Smooth muscle cell (in vitro differentiated cells): ENCODE measurements around the gene MEIS3. TPM values are rescaled to one million over a fixed set of nuclear protein-coding genes. Genes with fewer than 3 reads are reported as not detected.

Experiments
- DNase-seq: peaks from one replicate; lab custom pipeline; 2025; ENCODE audit not compliant: unreplicated experiment; lab: John Stamatoyannopoulos, UW
- H2AFZ ChIP-seq: fragments of 200-600 bp; sonication (generic); 2 replicates; pipeline ENCODE4 v1.6.0; 2016; ENCODE audit warnings: antibody characterized with exemption, low read depth, mild to moderate bottlenecking
- H3F3A ChIP-seq: fragments of 200-600 bp; sonication (generic); 2 replicates; pipeline ENCODE4 v1.6.0; 2017; ENCODE audit warnings: antibody characterized with exemption, low read depth
- H3K27ac ChIP-seq: fragments of 200-600 bp; sonication (generic); 2 replicates; pipeline ENCODE4 v1.5.1; 2016; ENCODE audit warnings: low read depth, mild to moderate bottlenecking
- H3K27me3 ChIP-seq: fragments of 200-600 bp; sonication (generic); 2 replicates; pipeline ENCODE4 v1.6.1; 2016; ENCODE audit warnings: low read depth, mild to moderate bottlenecking
- H3K36me3 ChIP-seq: fragments of 200-600 bp; sonication (generic); 2 replicates; pipeline ENCODE4 v1.5.1; 2016; ENCODE audit warnings: low read depth
- H3K4me1 ChIP-seq: fragments of 200-600 bp; sonication (generic); 2 replicates; pipeline ENCODE4 v1.5.1; 2016; ENCODE audit warnings: low read depth
- H3K4me2 ChIP-seq: fragments of 200-600 bp; sonication (generic); 2 replicates; pipeline ENCODE4 v1.6.0; 2016; ENCODE audit warnings: mild to moderate bottlenecking
- H3K4me3 ChIP-seq: fragments of 200-600 bp; sonication (generic); 2 replicates; pipeline ENCODE4 v1.5.1; 2016; ENCODE audit warnings: mild to moderate bottlenecking
- H3K79me2 ChIP-seq: fragments of 200-600 bp; sonication (generic); 2 replicates; pipeline ENCODE4 v1.6.0; 2016; ENCODE audit warnings: low read depth, mild to moderate bottlenecking
- H3K9ac ChIP-seq: fragments of 200-600 bp; sonication (generic); 2 replicates; pipeline ENCODE4 v1.6.0; 2016; ENCODE audit warnings: low read depth
- H3K9me3 ChIP-seq: fragments of 200-600 bp; sonication (generic); replicated peaks from 2 replicates; pipeline ENCODE4 v1.5.1; 2016; ENCODE audit warnings: low read depth
- H4K20me1 ChIP-seq: fragments of 200-600 bp; sonication (generic); 2 replicates; pipeline ENCODE4 v1.6.0; 2016; ENCODE audit warnings: low read depth
- CTCF ChIP-seq: fragments of 200-600 bp; sonication (generic); IDR thresholded peaks from 2 replicates; pipeline ENCODE4 v1.5.1; 2017; ENCODE audit warnings: borderline replicate concordance, mild to moderate bottlenecking, antibody characterized with exemption; ENCODE audit not compliant: insufficient read depth, poor library complexity, severe bottlenecking
- WGBS: methylation state at CpG from one replicate; pipeline ENCODE4 v1.1.7; 2016; ENCODE audit warnings: low lambda C conversion rate; 5-methylcytosine and 5-hydroxymethylcytosine counted together
- polyA plus RNA-seq: library from polyadenylated mRNA; unstranded; fragments of >200 nt; fragmentation: Nextera tagmentation; extraction: Ambion mirVana; gene quantifications from 2 replicates; pipeline ENCODE4 v1.2.1, GENCODE V29; 2016
- total RNA-seq: library from RNA; depleted of rRNA; stranded (reverse); fragments of >200 nt; gene quantifications from 2 replicates; pipeline ENCODE4 v1.2.3, GENCODE V29; 2014

The MEIS3 gene
- total and polyA plus RNA-seq, 2 experiments from 2014 or later: 59.0 to 141 TPM

- 96% methylated on average over 6 of the region's 6 CpGs for WGBS
- no peak overlapping the region for H3K27ac ChIP-seq
- H3K9ac ChIP-seq: no peak overlapping the region
- H3K9me3 ChIP-seq: no peaks in the 10 kb centered on the region
- peaks cover 7% of the 10 kb centered on the region for H4K20me1 ChIP-seq
- H3K79me2 ChIP-seq: no peaks in the 10 kb centered on the region
- H3K27me3 ChIP-seq: no peaks in the 10 kb centered on the region
- no peak overlapping the region for H3K4me3 ChIP-seq
- peaks cover 20% of the 10 kb centered on the region for H3K36me3 ChIP-seq
- no peak overlapping the region for H3K4me2 ChIP-seq
- H2AFZ ChIP-seq: no peak overlapping the region
- no peaks in the 10 kb centered on the region for H3F3A ChIP-seq
- no peaks in the 10 kb centered on the region for H3K4me1 ChIP-seq
- no peak for TF ChIP-seq CTCF
- DNase-seq: no peak
These were observed 62.4 kb downstream of the MEIS3 start for GRCh38 chr19:47356900-47357299.

- Histone ChIP-seq H2AFZ (no peak overlapping the region), H3K36me3 (peaks cover 20% of the 10 kb centered on the region), H3K4me1 (peaks cover 10% of the 10 kb centered on the region), H3K79me2 (peaks cover 22% of the 10 kb centered on the region), H3K4me3 (no peak overlapping the region), H3F3A (no peaks in the 10 kb centered on the region), H3K9ac (no peak overlapping the region), H3K4me2 (no peak overlapping the region), H4K20me1 (no peaks in the 10 kb centered on the region), H3K27ac (no peak overlapping the region), H3K9me3 (no peaks in the 10 kb centered on the region), H3K27me3 (no peaks in the 10 kb centered on the region)
- 96% methylated on average over 24 of the region's 24 CpGs for WGBS
- no peak for TF ChIP-seq CTCF
- no peak for DNase-seq
These were observed 66.0 kb downstream of the MEIS3 start for GRCh38 chr19:47353307-47353712.

Other genes starting within 250 kb of the MEIS3 start
- 8.2 and 10.2 TPM in 2 replicates for gene BBC3, start 188.3 kb downstream of the MEIS3 start, total RNA-seq
- gene BBC3, start 188.3 kb downstream of the MEIS3 start, polyA plus RNA-seq: 28.2 and 29.9 TPM in 2 replicates
- gene CCDC9, start 163.0 kb downstream of the MEIS3 start, total RNA-seq: 4.7 and 6.4 TPM in 2 replicates
- gene CCDC9, start 163.0 kb downstream of the MEIS3 start, polyA plus RNA-seq: 12.7 and 29.5 TPM in 2 replicates
- gene INAFM1, start 144.6 kb downstream of the MEIS3 start, total RNA-seq: 7.2 and 8.0 TPM in 2 replicates
- gene INAFM1, start 144.6 kb downstream of the MEIS3 start, polyA plus RNA-seq: 29.7 and 31.5 TPM in 2 replicates
- gene C5AR1, start 109.7 kb downstream of the MEIS3 start, total RNA-seq: 0.49 and 1.6 TPM in 2 replicates
- 0.48 and 1.1 TPM in 2 replicates for gene C5AR1, start 109.7 kb downstream of the MEIS3 start, polyA plus RNA-seq
- gene C5AR2, start 87.4 kb downstream of the MEIS3 start, total RNA-seq: 0.09 and 0.49 TPM in 2 replicates
- not detected in 2 replicates for gene C5AR2, start 87.4 kb downstream of the MEIS3 start, polyA plus RNA-seq
- gene DHX34, start 70.2 kb downstream of the MEIS3 start, total RNA-seq: 7.1 and 9.8 TPM in 2 replicates
- 9.7 and 9.8 TPM in 2 replicates for gene DHX34, start 70.2 kb downstream of the MEIS3 start, polyA plus RNA-seq
- gene SLC8A2, start 52.4 kb upstream of the MEIS3 start, total RNA-seq: 0.22 and 0.31 TPM in 2 replicates
- 0.50 and 0.62 TPM in 2 replicates for gene SLC8A2, start 52.4 kb upstream of the MEIS3 start, polyA plus RNA-seq
- gene KPTN, start 64.7 kb upstream of the MEIS3 start, total RNA-seq: 3.4 and 12.2 TPM in 2 replicates
- gene KPTN, start 64.7 kb upstream of the MEIS3 start, polyA plus RNA-seq: 10.6 and 15.5 TPM in 2 replicates
- 43.8 and 65.0 TPM in 2 replicates for gene NAPA, start 95.5 kb upstream of the MEIS3 start, total RNA-seq
- 78.7 and 85.1 TPM in 2 replicates for gene NAPA, start 95.5 kb upstream of the MEIS3 start, polyA plus RNA-seq
- not detected in 2 replicates for gene ZNF541, start 153.6 kb upstream of the MEIS3 start, total RNA-seq
- gene ZNF541, start 153.6 kb upstream of the MEIS3 start, polyA plus RNA-seq: not detected in 2 replicates
- gene BICRA, start 189.6 kb upstream of the MEIS3 start, total RNA-seq: 10.0 and 11.9 TPM in 2 replicates
- 3.6 and 5.5 TPM in 2 replicates for gene BICRA, start 189.6 kb upstream of the MEIS3 start, polyA plus RNA-seq